ENCODE measurements around the gene POU2F1. TPM values are rescaled to one million over a fixed set of nuclear protein-coding genes. Genes with fewer than 3 reads are reported as not detected.

POU2F1 gene
- total and polyA plus RNA-seq, 7 donors, result 2.3 to 35.5 (median 15.0) TPM

- Histone ChIP-seq H3K27ac (no peak overlapping the region), H3K36me3 (peaks cover 18 to 60% (median 18%) of the 10 kb centered on the region in 4 donors), H3K9me3 (no peaks in the 10 kb centered on the region), H3K4me1 (no peaks in the 10 kb centered on the region), H3K4me3 (no peak overlapping the region), H3K27me3 (no peaks in the 10 kb centered on the region)
- TF ChIP-seq EP300 (IDR thresholded peaks at IDR 0.05), result no peak
- no peak for TF ChIP-seq POLR2AphosphoS5 (IDR thresholded peaks at IDR 0.05)
- TF ChIP-seq POLR2A (IDR thresholded peaks at IDR 0.05), result no peak
- no peak for TF ChIP-seq CTCF (IDR thresholded peaks at IDR 0.05)
- 53 to 96% methylated on average over 1 of the region's 1 CpG for WGBS, 2 donors
- intact Hi-C loops (cut with DNase I), result no loop called here
- DNase-seq, result no peak
Measured at GRCh38 chr1:167416506-167416905, 195.8 kb downstream of the POU2F1 start.

- H3K9me3 ChIP-seq, result no peaks in the 10 kb centered on the region
- H3K4me3 ChIP-seq, result no peak overlapping the region
- DNase-seq, result no peak
- TF ChIP-seq POLR2A (IDR thresholded peaks at IDR 0.05), result no peak
- TF ChIP-seq EP300 (IDR thresholded peaks at IDR 0.05), result no peak
- no peak for TF ChIP-seq POLR2AphosphoS5 (IDR thresholded peaks at IDR 0.05)
- no peak for TF ChIP-seq CTCF (IDR thresholded peaks at IDR 0.05)
- H3K36me3 ChIP-seq, result peaks cover 2 to 41% (median 7%) of the 10 kb centered on the region in 4 donors
- H3K27me3 ChIP-seq, result no peaks in the 10 kb centered on the region
- intact Hi-C loops (cut with DNase I), result no loop called here
- no peaks in the 10 kb centered on the region for H3K4me1 ChIP-seq
- H3K27ac ChIP-seq, result no peak overlapping the region
Measured at GRCh38 chr1:167418391-167418790, 197.7 kb downstream of the POU2F1 start.

- Histone ChIP-seq H3K4me1 (no peaks in the 10 kb centered on the region), H3K36me3 (peaks cover 0 to 32% (median 6%) of the 10 kb centered on the region in 4 donors), H3K27me3 (no peaks in the 10 kb centered on the region), H3K27ac (no peak overlapping the region), H3K9me3 (no peaks in the 10 kb centered on the region), H3K4me3 (no peak overlapping the region)
- DNase-seq, result no peak
- intact Hi-C loops (cut with DNase I), result no loop called here
- TF ChIP-seq CTCF (IDR thresholded peaks at IDR 0.05) (no peak), POLR2AphosphoS5 (IDR thresholded peaks at IDR 0.05) (no peak), POLR2A (IDR thresholded peaks at IDR 0.05) (no peak), EP300 (IDR thresholded peaks at IDR 0.05) (no peak)
Measured at GRCh38 chr1:167419245-167419644, 198.6 kb downstream of the POU2F1 start.

- intact Hi-C loops (cut with DNase I), result no loop called here
- no peak for TF ChIP-seq CTCF (IDR thresholded peaks at IDR 0.05)
- Histone ChIP-seq H3K4me3 (no peak overlapping the region), H3K27ac (no peak overlapping the region), H3K27me3 (no peaks in the 10 kb centered on the region), H3K36me3 (peaks cover 0 to 20% (median 4%) of the 10 kb centered on the region in 4 donors), H3K4me1 (no peaks in the 10 kb centered on the region), H3K9me3 (no peaks in the 10 kb centered on the region)
- 32 to 69% methylated on average over 3 of the region's 3 CpGs for WGBS, 2 donors
- DNase-seq, result no peak
Measured at GRCh38 chr1:167420510-167420909, 199.8 kb downstream of the POU2F1 start.

Measured in sigmoid colon (tissue), 7 donors.